ENCODE results near the gene ADAMTS13.
A peak's percentile ranks its signal among the peaks of the same experiment; 100 is the strongest.

The ADAMTS13 gene

GRCh38 chr9:133454943-133455673 lies 32.9 kb downstream of the ADAMTS13 start:
- DNase-seq (ENCODE audit: low spot score), result no peak

- no peak for DNase-seq (ENCODE audit: low spot score)
Measured at GRCh38 chr9:133455936-133456335, 33.8 kb downstream of the ADAMTS13 start.

GRCh38 chr9:133456409-133456808 lies 34.2 kb downstream of the ADAMTS13 start:
- DNase-seq (ENCODE audit: low spot score), result no peak

- DNase-seq (ENCODE audit: low spot score), result no peak
Measured at GRCh38 chr9:133457233-133457632, 35.1 kb downstream of the ADAMTS13 start.

- no peak for DNase-seq (ENCODE audit: low spot score)
Measured at GRCh38 chr9:133457748-133458147, 35.6 kb downstream of the ADAMTS13 start.

GRCh38 chr9:133458643-133459312 lies 36.6 kb downstream of the ADAMTS13 start:
- no peak for DNase-seq (ENCODE audit: low spot score)

- DNase-seq (ENCODE audit: low spot score), result peak; percentile 87
Measured at GRCh38 chr9:133459476-133460404, 37.6 kb downstream of the ADAMTS13 start, which contains the start of gene CACFD1. Gene CACFD1 (plus strand): TSS chr9:133459978. CDS start chr9:133460067, 89 bp downstream.

- DNase-seq (ENCODE audit: low spot score), result no peak
Measured at GRCh38 chr9:133460405-133461175, 38.4 kb downstream of the ADAMTS13 start.

GRCh38 chr9:133461975-133462374 lies 39.8 kb downstream of the ADAMTS13 start:
- DNase-seq (ENCODE audit: low spot score), result no peak

GRCh38 chr9:133463234-133463863 lies 41.2 kb downstream of the ADAMTS13 start:
- DNase-seq (ENCODE audit: low spot score), result no peak

GRCh38 chr9:133463864-133464615 lies 41.9 kb downstream of the ADAMTS13 start:
- no peak for DNase-seq (ENCODE audit: low spot score)

- DNase-seq (ENCODE audit: low spot score), result no peak
Measured at GRCh38 chr9:133464638-133465037, 42.5 kb downstream of the ADAMTS13 start.

- no peak for DNase-seq (ENCODE audit: low spot score)
Measured at GRCh38 chr9:133465984-133466383, 43.8 kb downstream of the ADAMTS13 start.

- DNase-seq (ENCODE audit: low spot score), result no peak
Measured at GRCh38 chr9:133467101-133467500, 44.9 kb downstream of the ADAMTS13 start.

GRCh38 chr9:133468374-133468773 lies 46.2 kb downstream of the ADAMTS13 start:
- DNase-seq (ENCODE audit: low spot score), result no peak

GRCh38 chr9:133468777-133469421 lies 46.7 kb downstream of the ADAMTS13 start:
- no peak for DNase-seq (ENCODE audit: low spot score)

GRCh38 chr9:133470427-133470924 lies 48.3 kb downstream of the ADAMTS13 start:
- no peak for DNase-seq (ENCODE audit: low spot score)

- DNase-seq (ENCODE audit: low spot score), result no peak
Measured at GRCh38 chr9:133470988-133471387, 48.8 kb downstream of the ADAMTS13 start.

GRCh38 chr9:133471551-133472276 lies 49.5 kb downstream of the ADAMTS13 start:
- no peak for DNase-seq (ENCODE audit: low spot score)

Measured in activated CD4-positive, alpha-beta T cell treated with anti-CD3 and anti-CD28 coated beads, Interleukin-2, Interleukin-4, amounts not matched to agents 100 ng/mL and 50 ng/mL, durations not matched to agents 16 hours and 8 hours (primary cell).